ENCODE data around the gene SERTM2. TPM values are rescaled to one million over a fixed set of nuclear protein-coding genes. Genes with fewer than 3 reads are reported as not detected.

Gene SERTM2
- total and polyA plus RNA-seq, 2 of the 4 experiments (the other 2 are of a cell fraction) = under 0.01 to 0.03 TPM

DNA sequence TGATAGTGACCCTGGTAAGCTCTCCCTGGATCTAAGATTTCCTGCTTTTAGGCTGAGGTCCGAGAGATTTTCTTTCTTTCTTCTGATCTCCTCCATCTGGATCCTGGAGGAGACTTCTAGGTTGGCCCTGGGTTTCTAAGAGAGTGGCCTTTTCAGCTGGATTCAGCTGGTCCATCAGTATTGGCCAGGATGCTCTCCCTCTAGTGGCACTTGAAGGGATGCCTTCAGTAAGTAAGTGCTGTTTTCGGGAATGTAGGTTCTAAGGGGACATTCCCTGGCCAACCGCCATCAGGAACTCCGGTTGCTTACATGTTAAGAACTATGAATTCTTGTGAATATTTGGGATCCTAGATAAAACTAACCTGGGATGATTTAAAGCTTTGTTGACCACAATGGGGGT, 56.9 kb downstream of the SERTM2 start:
- Histone ChIP-seq H3K56ac (ENCODE audit: extremely low read depth, insufficient read depth, low read length) (no peak overlapping the region), H3K36me3 (ENCODE audit: control insufficient read depth, insufficient read depth, low read length) (no peaks in the 10 kb centered on the region), H3K4me3 (ENCODE audit: insufficient read depth, low read depth, low read length) (no peak overlapping the region), H3K9me3 (ENCODE audit: control insufficient read depth, insufficient read depth, low read length) (no peaks in the 10 kb centered on the region), H2BK120ac (ENCODE audit: low read depth, low read length) (no peak overlapping the region), H3K79me1 (ENCODE audit: low read depth in 1 of 2, low read length in 2 of 2) (no peaks in the 10 kb centered on the region), H3K9ac (ENCODE audit: low read depth, low read length) (no peak overlapping the region), H3K18ac (ENCODE audit: low read depth, low read length) (no peak overlapping the region), H3K4ac (ENCODE audit: low read depth, low read length) (no peak overlapping the region), H2BK15ac (ENCODE audit: low read depth, low read length) (no peak overlapping the region), H2BK20ac (ENCODE audit: low read depth, low read length) (no peak overlapping the region), H2AK5ac (ENCODE audit: low read depth, low read length) (no peak overlapping the region), H4K8ac (ENCODE audit: low read depth in 2 of 2, low read length in 2 of 2) (no peak overlapping the region), H4K5ac (ENCODE audit: low read depth, low read length) (no peak overlapping the region), H4K91ac (ENCODE audit: insufficient read depth, low read depth, low read length) (no peak overlapping the region), H2AK9ac (replicated peaks; ENCODE audit: low read depth, low read length, poor library complexity) (no peak overlapping the region), H3K4me1 (ENCODE audit: control insufficient read depth, insufficient read depth, low read length) (no peaks in the 10 kb centered on the region), H2BK5ac (ENCODE audit: low read depth, low read length, poor library complexity, severe bottlenecking) (no peak overlapping the region), H3K4me2 (ENCODE audit: low read depth, low read length) (no peak overlapping the region), H2AFZ (replicated peaks; ENCODE audit: low read length, poor library complexity) (no peak overlapping the region), H3K14ac (replicated peaks; ENCODE audit: low read depth, low read length) (no peak overlapping the region), H3K9me1 (ENCODE audit: insufficient read depth, low read length) (no peaks in the 10 kb centered on the region), H3K27ac (ENCODE audit: insufficient read depth, low read length) (no peak overlapping the region), H4K20me1 (ENCODE audit: insufficient read depth, low read length) (no peaks in the 10 kb centered on the region), H3K27me3 (ENCODE audit: control insufficient read depth, insufficient read depth, low read length) (no peaks in the 10 kb centered on the region; the same call in 1 of the 2 replicates), H3K23ac (ENCODE audit: low read depth, low read length) (no peak overlapping the region)
- CTCF ChIA-PET = interaction anchor here (0.7 to 1.2 kb wide), 2 partner anchors 9 to 489 kb away, joined by 3 to 4 read pairs; no protein-coding TSS in a partner anchor
- no CpG with 5 or more reads among the region's 4 CpGs for WGBS, 2 experiments (ENCODE audit: extremely low coverage in 2 of 2, insufficient read length in 1 of 2)
- dilution Hi-C loops (cut with HindIII; ENCODE audit: low sequenced_read_pairs, unreplicated experiment) = no loop called here
- no TSS peak for BruUV-seq (replicated peaks)
- peak; percentile 0 for DNase-seq
- TF ChIP-seq, protein P1, sequence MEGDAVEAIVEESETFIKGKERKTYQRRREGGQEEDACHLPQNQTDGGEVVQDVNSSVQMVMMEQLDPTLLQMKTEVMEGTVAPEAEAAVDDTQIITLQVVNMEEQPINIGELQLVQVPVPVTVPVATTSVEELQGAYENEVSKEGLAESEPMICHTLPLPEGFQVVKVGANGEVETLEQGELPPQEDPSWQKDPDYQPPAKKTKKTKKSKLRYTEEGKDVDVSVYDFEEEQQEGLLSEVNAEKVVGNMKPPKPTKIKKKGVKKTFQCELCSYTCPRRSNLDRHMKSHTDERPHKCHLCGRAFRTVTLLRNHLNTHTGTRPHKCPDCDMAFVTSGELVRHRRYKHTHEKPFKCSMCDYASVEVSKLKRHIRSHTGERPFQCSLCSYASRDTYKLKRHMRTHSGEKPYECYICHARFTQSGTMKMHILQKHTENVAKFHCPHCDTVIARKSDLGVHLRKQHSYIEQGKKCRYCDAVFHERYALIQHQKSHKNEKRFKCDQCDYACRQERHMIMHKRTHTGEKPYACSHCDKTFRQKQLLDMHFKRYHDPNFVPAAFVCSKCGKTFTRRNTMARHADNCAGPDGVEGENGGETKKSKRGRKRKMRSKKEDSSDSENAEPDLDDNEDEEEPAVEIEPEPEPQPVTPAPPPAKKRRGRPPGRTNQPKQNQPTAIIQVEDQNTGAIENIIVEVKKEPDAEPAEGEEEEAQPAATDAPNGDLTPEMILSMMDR (conservative IDR thresholded peaks at IDR 0.05; ENCODE audit: low read depth, low read length) = peak; percentile 30; the same call in 1 of the 2 replicates
- TF ChIP-seq RAD21 (IDR thresholded peaks at IDR 0.05; ENCODE audit: low read length) = no peak
- in situ Hi-C loops (cut with MboI; ENCODE audit: low sequenced_read_pairs) = no loop called here
- POLR2A ChIA-PET (ENCODE audit: unreplicated experiment) = no interaction called here
- ATAC-seq (ENCODE audit: low read depth) = no peak
- intact Hi-C loops (cut with micrococcal nuclease) = no loop called here

All from IMR-90 (cell line).